ENCODE measurements around the gene AGFG1. TPM values are rescaled to one million over a fixed set of nuclear protein-coding genes. Genes with fewer than 3 reads are reported as not detected.

AGFG1 gene
- total RNA-seq = 77.5 and 89.8 TPM in 2 replicates

GRCh38 chr2:227471924-227472264 is at the start of gene AGFG1:
TSS of gene AGFG1 (plus strand) at chr2:227472156. CDS start at chr2:227472422, 266 bp downstream.

GRCh38 chr2:227598835-227599503 is 127.0 kb downstream of the AGFG1 start, which contains the start of gene SCYGR2:
TSS of gene SCYGR2 (plus strand) at chr2:227598893. CDS start at chr2:227598893, 0 bp downstream.

Other genes starting within 250 kb of the AGFG1 start
- 153 TPM in 2 replicates for gene MFF, start 146.9 kb upstream of the AGFG1 start, total RNA-seq
- gene TM4SF20, start 92.8 kb upstream of the AGFG1 start, total RNA-seq = not detected in 2 replicates
- gene SCYGR1, start 84.2 kb upstream of the AGFG1 start, total RNA-seq = not detected in 2 replicates
- not detected in 2 replicates for gene SCYGR2, start 126.7 kb downstream of the AGFG1 start, total RNA-seq
- not detected in 2 replicates for gene SCYGR3, start 142.7 kb downstream of the AGFG1 start, total RNA-seq
- not detected in 2 replicates for gene SCYGR4, start 145.3 kb downstream of the AGFG1 start, total RNA-seq
- gene SCYGR5, start 194.6 kb downstream of the AGFG1 start, total RNA-seq = not detected in 2 replicates
- gene SLC19A3, start 245.9 kb downstream of the AGFG1 start, total RNA-seq = 0.08 and 6.6 TPM in 2 replicates

Data from hair follicular keratinocyte (primary cell).